ENCODE results near the gene ACAD8.
"Not testable (repeated sequence)": the region's sequence is repeated elsewhere in the genome, so short reads cannot be mapped to it uniquely, and the experiment has no call there.

ACAD8 gene

DNA sequence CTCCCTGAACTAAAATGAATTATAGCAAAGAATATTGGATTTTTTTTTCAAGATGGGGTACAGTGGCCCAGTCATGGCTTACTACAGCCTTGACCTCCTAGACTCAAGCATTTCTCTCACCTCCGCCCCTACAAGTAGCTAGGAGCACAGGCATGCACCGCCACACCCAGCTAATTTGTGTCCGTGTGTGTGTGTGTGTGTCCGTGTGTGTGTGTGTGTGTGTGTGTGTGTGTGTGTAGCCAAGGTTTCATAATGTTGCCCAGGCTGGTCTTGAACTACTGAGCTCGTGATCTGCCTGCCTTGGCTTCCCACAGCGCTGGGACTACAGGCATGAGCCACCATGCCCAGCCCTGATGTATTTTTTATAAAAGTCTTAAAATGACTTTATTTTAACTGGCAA lies 12.8 kb upstream of the ACAD8 start:
- no peak for DNase-seq

DNA sequence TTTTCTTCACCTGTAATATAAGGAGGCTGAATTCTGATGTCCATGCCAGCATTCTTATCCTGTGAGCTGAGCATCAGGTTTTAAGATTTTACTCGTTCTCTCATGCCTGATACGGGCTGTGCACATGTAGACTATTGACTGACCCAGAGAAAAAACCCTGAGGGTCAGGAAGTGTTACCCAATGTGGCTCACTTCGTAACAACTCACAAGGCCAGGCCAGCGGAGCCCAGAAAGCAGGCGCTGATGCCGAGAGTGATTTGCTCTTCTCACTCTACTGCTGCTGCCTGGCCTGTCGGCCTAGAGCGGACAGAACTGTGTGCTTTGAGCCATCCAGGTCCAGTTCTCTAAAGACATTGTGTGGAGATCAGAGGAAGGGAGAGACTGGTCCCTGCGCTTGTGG lies 11.0 kb upstream of the ACAD8 start:
- DNase-seq, result no peak

DNA sequence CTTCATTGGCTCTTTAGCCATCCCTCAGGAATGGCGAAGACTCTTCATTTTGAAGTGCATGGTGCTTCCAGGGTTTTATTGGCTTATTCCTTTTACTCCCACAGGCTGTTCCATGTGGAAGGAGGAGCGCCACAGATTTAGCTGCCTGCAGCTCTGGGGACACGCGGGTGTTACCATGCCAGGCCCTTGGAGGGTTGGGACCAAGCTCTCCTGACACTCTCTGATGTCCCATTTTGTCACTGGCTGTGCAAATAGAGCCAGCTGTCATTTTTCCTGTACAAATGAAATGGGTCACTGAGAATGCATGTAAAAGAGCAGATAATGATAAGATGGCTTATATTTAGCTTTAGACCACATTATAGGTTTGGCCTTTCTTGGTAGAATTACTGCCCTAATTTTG lies 9.5 kb upstream of the ACAD8 start:
- no peak for DNase-seq

DNA sequence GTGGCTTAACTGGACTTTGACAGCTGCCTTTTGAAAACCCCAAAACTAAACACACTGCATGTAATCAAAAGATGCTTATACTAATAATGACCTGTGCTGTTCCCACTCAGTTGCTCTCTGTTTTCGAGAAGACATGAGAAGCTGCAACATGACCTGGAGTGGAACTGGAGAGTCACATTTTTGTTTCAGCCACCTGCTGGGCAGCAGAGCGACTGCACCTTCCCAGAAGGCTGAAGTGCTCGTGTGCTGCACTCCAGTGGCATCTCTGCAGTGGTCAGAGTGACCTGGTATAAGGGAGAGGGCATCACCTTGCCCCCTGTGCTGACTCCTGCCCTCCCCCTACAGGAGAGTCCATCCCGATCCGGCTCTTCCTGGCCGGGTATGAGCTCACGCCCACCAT lies 8.8 kb upstream of the ACAD8 start:
- DNase-seq, result no peak

DNA sequence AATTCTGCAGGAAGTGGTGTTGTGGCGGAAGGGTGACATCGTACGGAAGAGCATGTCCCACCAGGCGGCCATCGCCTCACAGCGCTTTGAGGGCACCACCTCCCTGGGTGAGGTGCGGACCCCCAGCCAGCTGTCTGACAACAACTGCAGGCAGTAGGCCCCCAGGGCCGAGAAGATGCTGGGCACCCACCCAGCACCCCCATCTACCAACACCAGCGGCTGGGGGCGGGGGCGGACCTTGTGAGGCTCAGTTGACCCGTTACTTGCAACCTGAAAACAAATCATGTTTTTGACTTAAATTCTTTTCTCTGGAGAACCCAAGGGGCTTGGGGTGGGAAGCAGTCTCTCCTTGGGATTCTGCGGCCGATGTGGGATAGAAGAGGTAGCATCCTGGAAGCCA lies 7.9 kb upstream of the ACAD8 start:
- DNase-seq, result no peak

DNA sequence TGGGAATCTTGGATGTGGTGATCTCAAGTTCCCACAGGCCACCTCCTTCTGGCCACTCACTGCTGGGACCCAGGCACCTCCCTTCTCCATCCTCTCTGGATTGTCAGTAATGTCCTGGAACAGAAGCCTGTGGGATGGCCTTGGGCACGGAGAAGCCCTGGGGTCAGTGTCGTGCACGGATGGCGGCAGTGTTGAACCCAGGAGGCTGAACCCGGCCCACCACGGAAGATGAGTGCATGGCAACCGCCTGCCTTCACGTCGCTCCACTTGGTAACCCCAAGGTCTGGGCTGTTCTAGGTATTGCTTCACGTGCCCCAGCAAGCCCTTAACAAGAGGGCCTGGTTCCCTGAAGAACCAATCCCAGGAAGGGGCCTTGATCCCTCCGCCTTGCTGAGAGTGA lies 7.3 kb upstream of the ACAD8 start:
- no peak for DNase-seq

DNA sequence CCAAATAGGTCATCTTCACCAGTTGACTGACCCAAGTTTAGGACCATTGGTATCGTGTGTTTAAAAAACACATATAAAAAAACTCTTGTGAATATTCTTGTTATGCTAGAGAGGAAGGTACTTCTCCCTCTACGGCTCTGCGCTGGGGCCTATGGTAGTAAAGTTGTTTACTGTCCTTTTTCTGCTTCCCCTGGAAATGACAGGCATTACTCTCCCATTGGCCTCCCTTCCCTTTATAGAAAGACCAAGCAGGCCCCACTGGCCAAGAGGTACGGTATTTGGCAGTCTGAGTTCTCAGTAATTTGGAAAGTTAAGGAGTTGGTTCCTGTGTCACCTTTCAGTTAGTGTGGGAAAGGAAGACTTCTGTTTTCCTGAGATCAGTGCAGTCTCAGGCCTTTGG lies 6.7 kb upstream of the ACAD8 start:
- no peak for DNase-seq

DNA sequence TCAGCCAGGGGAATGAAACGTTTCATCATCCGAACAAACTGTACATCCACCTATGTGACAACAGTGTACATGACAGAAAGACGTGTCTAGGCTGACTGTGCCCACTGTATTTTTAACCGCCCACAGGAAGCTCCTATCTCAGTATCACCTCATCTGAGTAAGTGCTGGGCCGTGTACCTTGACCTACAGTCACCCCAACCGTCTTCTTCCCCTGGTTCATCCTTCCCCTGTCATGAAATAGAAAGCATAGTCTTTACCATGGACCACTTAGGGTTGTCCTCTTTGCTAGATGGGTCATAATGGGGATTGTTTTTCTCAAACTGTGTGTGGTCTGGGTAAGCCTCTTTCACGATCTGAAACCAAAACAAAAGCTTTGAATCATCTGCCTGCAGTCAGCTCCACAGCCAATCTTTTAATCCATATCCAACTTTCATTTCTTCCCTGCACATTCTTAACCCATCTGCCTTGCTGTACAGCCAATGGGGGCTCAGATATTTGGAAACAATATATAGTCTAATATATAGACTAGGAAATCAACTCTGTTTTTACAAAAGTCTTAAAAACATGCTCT lies 4.4 kb upstream of the ACAD8 start:
- DNase-seq, result no peak

DNA sequence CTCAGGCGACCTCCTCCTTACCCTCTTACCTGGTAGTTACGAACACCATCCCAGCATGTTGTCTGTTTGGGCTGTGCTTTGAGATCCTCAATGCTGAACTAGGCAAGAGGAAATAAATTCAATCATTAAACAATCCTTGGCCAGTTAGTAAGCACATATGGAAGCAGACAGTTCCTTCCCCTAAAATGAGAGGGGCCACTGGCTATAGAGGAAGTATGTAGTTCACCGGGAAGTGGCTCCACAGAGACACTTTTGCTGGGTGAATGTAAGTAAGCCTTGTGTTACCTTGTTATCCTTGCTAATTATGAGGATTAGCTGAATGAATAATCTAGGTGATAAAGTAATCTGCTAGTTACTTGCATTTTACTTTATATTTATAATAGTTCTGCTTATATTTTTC lies 3.1 kb upstream of the ACAD8 start:
- no peak for DNase-seq

DNA sequence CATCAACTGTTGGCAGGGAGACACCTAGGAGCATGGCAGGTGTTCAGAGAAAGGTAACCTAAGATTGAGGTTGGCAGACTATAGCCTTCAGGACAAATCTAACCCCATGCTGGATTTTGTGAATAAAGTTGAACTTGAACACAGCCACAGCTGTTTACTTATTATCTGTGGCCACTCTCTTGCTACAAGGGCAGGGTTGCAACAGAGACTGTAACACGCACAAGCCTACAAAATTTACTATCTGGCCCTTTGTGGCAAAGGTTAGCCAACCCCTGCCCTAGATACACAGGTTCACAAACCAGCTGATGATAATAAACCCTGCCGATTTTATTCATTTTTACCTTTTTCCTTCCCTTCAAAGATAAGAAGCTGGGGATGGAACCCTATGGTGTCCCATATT lies 2.7 kb upstream of the ACAD8 start:
- no peak for DNase-seq

DNA sequence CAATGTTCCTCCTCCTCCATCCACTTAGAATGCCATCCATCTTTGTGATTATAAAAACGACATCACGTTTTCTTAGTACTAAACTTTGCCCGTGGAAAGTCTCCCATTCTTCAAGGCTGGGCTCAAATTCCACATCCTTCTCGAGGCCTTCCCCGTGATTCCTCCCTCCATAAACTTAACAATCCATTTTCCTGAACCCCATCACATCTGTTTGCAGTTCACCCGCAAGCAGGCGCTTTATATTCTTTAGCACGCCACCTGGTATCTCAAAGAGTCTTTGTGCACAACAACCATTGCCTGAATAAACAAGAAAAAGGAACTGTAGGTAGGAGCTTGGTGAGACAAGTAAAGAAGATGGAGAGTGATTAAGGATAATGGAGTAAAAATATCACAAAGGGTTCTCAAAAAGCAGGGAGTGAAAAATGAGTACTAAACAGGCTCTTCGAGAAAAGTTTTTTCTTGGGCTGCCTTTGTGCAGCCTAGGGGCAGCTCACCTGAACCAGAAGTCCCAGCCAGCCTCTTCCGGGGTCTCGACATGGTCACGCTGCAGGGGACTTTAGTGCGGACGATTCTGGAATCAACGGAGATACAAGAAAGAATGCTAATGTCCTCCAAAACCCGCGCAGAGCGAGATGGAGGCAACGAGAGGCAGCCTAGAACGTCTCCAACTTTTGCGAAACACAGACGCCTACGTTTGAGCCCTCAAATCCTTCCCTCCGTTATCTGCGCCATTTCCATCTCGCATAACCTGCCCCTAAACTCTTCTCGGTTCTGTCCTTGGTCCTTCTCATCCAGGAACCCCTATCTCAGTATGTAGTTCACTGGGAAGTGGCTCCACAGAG lies 801 bp upstream of the ACAD8 start:
- DNase-seq, result no peak

DNA sequence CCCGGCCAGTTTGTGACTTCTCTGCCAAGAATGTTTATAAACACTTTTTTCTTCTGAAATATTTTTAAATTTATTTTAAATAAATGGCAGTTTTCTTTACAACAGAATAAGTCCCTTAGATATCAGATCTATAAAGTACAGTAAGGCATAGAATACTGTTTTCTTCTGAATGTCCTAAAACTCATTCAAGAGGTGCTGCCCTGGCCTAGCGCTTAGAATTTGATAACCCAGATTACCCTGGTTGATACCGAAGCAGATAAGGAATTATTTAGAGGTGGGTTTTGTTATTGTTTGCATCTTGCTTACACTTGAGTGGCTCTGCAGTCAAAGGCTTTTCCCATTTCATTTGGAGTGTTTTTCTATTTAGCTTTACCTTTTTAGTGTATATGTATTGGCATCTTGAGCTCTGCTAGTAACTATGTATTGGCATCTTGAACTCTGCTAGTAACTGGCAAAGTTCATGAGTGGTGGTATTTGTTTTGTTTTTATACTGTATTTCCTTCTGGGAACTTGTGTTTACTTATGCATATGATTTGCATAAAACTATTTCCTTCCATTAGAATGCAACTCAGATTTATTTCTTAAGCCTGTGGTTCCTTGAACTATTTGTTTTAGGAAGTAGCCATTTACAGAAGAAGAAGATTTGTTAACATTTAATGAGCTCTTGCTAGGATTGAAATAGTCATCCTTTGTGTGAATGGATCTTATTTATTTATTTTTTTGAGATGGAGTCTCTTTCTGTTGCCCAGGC lies 1.2 kb downstream of the ACAD8 start:
- no peak for DNase-seq

DNA sequence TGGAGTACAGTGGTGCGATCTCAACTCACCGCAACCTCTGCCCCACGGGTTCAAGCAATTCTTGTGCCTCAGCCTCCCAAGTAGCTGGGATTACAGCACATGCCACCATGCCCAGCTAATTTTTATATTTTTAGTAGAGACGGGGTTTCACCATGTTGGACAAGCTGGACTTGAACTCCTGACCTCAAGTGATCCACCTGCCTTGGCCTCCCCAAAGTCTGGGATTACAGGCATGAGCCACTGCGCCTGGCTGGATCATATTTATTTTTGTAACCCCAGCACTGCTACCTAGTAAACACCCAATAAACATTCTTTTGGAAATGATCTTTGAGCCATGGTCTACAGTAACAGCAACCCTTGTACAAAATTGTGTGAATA lies 1.8 kb downstream of the ACAD8 start:
- DNase-seq, result not testable (repeated sequence)

DNA sequence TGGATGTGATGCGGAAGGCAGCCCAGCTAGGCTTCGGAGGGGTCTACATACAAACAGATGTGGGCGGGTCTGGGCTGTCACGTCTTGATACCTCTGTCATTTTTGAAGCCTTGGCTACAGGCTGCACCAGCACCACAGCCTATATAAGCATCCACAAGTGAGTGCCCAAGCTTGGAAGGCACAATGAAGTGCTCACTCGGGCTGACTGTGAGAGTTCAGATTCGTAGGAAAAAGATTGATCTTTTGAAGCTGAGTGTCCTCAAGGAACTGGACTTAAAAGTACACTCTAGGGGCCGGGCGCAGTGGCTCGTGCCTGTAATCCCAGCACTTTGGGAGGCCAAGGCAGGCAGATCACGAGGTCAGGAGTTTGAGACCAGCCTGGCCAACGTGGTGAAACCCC lies 3.7 kb downstream of the ACAD8 start:
- no peak for DNase-seq

DNA sequence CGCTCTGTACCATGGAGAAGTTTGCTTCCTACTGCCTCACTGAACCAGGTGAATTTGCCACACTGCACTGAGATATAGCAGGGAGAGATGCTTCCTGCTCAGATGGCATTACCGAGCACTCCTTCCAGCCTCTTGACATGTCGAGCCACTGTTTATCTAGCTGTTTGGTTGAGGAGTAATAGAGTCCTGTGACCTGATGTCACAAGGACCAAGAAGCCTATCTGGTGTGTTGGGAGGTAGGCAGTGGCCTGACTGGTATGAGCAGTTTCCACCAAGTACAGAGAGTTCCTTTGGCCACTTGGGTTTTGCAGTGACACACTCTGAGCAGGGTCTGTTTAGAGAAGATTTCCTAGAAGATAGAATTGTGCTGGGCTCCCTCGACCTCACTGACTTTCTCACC lies 5.2 kb downstream of the ACAD8 start:
- no peak for DNase-seq

DNA sequence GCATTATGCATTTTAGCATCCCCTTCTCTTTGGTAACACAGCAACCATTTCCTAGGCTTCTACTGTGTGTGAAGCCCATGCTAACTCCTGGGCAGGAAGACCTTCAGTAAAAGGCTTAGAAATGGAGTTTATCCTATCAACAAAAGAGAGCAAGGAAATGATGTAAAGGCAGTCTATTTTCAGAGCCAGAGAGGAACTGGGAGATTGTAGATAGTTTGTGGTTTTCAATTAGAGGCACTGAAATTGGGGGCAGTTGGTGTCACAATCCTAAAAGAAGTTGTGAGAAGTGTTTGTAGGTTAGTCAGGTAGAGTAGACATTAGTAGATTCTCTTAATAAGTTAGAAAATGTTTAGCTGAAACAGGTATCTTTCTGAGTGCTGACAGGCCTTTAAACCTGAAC lies 7.1 kb downstream of the ACAD8 start:
- DNase-seq, result no peak

DNA sequence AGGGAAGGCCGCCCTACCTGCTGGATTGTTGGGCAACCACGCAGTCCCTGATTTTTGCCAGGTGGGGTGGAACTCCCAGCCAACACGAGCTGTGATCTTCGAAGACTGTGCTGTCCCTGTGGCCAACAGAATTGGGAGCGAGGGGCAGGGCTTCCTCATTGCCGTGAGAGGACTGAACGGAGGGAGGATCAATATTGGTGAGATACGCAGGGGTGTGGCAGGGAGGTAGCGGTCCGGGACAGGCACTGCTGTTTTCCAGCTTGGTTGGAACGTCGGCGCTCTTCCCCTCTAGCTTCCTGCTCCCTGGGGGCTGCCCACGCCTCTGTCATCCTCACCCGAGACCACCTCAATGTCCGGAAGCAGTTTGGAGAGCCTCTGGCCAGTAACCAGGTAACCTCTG lies 7.6 kb downstream of the ACAD8 start:
- no peak for DNase-seq

DNA sequence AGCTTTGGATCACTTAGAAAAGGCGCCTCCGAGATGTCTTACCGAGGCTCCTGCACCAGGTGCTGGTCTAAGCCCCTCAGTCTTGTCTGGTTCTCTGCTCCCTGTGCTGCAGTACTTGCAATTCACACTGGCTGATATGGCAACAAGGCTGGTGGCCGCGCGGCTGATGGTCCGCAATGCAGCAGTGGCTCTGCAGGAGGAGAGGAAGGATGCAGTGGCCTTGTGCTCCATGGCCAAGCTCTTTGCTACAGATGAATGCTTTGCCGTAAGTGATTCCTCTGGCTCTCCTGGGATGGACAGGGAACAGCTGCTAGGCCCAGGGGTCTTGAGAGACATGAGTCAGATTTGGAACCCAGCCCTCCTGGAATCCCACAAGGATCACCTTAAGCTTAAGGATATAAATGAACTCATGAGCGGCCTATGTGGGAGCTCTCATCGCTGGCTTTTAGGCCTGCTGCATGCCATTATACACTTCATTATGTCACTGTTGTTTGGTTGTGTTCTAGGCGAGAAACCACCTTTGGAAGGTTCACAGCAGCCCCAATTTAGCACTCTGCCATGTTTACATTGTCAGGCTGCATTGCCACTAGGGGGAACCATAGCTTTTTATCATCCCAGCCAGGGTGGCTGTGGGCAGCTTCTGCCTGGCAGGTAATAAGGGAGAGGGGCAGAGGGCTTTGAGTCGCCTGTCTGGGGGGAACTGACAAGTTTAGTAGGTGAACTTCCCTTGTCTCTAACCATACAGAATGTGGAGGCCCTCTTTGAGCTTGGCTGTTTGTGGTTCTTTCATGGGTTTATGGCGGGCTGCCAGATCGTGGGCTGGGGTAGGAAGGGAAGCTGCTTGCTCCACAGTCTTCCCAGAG lies 8.5 kb downstream of the ACAD8 start:
- DNase-seq, result no peak

DNA sequence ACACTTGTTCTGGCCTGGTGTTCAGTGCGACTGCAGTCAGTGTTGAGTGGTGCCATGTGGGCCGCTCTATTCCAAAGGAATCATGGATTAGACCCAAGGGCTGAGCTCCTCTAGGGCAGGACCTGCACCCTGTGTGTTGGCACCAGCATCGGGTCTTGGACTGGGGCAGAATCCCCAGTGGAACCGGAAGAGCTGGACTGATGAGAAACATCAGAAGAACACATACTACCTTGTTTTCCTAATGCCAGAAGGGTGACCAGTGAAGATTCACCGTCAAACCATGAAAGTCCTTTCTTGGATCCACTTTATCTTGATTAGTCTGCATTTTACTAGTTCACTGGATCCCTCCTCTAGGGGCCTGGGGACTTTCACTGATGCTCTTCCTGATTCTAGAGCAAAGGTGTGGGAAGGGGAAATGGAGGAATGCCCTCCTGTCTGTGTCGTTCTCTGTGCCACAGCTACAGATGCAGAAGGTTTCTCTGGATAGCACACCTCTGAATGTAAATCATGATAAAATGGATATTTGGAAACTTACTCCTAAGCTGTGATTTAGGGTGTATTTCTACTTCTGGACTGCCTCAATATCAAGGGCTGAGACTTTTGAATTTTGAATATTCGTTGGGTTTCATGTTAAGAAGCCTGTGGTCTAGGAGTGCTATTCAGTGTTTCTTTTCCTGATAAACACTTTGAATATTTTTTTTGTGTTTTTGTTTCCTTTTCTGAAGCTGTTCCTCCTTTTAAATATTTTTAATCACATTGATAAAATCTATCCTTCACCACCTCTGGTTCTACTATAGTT lies 11.8 kb downstream of the ACAD8 start:
- DNase-seq, result no peak

DNA sequence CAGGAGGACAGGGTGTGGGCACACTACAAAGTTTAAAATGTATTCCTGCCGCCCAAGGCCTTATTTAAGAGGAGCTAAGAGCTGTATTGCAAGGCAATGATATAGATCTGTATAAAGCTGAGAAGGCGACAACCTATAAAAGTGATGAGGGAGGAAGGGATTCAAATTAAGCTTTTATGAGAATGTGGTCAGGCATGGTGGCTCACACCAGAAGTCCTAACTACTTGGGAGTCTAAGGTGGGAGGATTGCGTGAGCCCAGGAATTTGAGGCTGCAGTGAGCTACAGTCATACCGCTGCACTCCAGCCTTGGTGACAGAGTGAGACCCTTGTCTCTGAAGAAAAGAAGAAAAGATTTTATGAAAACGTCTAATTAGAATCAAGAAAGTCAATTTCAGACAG lies 13.1 kb downstream of the ACAD8 start:
- no peak for DNase-seq

DNA sequence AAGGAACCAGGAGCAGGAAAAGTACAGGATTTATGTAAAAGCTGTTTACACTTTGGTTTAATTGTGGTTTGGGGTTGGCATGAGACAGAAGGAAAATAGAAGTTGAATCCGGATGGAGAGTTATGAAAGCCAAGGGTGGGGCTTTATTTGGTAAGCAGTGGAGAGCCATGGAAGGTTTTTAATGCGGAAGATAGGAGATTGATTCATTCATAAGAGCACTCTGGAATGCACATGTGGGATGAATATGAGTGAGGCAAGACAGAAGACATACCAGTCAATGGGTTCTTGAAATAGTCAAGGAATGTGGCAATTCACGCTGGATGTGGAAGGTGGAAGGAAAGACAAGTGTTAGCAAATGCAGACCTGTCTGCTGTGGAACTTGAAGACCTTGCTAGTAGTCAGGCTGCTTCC lies 13.5 kb downstream of the ACAD8 start:
- DNase-seq, result peak; percentile 25

DNA sequence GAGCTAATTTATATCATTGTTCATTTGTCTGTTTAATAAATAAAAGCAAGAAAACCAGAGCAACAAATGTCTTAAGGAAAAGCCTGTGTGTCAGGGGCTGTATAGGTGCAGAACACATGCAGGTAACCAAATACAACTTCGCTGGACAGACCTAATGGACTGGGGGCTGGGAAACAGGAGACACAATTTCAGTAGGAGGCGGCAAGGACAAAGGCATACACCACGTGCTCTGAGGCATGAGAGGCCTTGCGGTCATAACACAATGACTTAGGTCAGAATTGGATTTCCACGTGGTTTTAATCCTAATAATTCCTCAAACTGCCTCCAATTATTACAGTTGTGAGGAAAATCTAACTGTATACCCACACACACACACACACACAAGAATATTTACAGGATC lies 14.1 kb downstream of the ACAD8 start:
- no peak for DNase-seq

DNA sequence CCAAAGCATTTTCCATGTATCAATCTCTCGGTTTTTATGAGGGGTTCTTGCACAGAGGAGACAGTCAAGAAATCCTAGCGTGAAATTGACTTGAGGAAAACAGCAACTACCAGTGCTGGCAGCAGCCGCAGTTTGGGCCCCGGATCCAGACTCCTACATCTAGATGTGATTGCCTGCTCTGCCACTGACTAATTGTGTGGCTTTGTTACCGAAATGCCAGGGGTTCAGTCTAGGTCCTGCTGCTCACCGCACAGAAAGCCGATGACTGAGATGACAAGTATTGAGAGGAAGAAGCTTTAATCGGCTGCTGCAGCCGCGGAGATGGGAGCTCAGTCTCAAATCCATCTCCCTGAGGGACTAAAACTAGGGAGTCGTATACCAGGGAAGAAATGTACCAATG lies 14.6 kb downstream of the ACAD8 start:
- no peak for DNase-seq

All from amniotic stem cell (primary cell).